SKM-1 treated with dmso at 0.1 percent for 144 hours (cell line): ENCODE measurements around the gene GET4.

Experiments
- DNase-seq: peaks from one replicate; lab custom pipeline; 2025; ENCODE audit not compliant: unreplicated experiment; lab: John Stamatoyannopoulos, UW

GET4 gene

DNA sequence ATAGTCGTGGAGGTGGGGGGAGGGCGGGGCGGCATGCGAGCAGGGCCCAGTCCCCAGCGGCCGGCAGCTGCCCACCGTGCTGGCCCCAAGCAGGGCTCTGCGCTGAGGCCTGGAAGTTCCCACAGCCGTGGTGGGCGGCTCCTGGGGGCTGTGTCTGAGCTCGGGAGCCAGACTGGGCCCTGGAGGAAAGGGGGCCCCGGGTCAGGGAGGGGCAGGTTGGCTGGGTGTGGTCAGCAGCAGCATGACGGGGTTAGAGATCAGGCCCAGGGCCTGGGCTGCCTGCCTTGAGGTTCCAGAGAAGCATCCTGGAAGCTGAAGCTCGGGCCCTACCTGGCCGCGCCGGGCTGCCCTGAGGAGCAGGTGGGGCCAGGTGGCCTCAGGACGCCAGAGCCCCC, 22.1 kb downstream of the GET4 start:
- no peak for DNase-seq

DNA sequence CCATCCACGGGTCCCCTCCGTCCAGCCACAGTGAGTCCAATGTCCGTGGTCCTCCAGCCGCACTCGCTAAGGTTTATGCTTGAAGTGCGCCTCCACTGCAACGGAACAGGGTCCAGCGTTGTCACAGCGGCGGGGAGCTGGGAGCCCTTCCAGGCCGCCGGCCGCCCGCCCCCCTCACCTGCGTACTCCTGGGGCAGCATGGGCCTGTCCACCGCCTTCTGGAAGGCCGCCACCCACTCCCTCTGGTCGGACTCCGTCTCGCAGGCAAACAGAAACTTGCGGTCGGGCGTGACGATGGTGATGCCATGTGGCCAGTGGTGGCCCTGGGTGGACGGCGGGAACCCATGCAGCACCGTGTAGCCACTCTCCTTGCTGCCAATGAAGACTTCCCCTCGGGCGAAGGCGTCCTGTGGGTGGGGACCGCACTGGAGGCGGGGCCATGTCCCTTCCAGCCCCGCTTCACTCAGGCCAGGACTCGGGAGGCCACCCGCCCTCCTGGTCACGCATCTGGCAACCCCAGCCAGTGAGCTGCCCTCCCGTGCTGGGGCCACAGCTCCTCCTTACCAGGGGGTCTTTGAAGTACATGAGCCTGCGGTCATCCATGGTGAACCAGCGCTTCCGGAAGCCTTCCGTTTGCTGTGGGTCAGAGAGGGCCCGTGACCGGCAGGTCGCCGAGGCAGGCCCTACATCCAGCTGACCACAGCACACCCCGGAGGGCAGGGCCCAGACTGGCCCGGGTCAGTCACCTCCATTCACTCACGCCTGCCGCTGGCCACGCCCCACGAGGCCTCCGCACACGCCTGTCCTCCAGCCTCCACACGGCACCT, 22.7 kb downstream of the GET4 start:
- DNase-seq, result no peak

DNA sequence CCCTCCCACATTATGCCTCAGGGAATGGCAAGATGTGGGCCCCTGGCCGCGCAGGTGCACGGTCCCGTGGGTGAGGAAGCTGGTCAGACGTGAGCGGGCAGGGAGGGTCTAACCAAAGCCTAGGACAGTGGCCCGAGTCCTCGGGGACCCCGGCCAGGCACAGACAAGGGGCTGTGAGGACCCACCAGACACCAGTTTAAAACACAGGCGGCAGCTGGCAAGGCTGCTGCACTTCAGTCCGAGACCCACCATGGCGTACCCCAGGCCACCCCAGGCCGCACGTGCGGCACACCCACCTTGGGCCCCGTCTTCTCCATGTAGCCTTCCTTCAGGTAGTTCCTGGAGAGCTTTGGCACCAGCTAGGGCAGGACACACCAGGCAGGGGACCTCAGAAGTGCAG, 23.5 kb downstream of the GET4 start:
- no peak for DNase-seq

DNA sequence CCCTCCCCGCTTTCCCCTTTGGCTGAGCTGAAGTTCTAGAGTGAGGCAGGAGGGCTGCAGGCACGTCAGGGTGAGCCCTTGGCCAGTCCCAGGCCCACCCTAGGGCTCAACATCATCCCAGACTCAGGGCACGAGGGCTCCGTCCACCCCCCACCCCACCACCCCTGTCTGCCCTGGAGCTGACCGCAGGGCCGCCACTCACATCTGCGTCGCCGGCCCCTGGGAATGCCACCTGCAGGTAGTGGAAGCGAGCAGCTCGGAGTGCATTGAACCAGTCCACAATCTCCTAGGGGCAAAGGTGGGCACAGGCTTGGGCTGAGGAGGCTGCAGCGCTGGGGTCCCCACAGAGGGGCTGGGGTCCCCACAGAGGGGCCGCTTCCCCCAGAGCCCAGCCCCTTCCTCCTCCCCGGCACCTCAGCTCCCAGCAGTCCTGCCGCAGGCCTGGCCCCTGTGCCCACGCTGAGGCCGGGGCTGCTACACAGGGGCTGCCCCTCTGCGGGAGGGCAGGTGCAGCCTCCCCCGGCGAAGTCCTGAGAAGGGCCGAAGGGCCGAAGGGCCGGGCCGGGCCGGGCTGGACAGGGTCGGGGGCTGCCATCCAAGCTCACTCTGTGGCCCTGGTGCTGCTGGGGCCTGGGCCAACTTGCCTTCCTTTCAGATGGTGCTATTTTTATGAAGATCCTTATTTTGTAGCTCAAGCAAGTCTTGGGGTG, 24.1 kb downstream of the GET4 start:
- DNase-seq, result no peak

DNA sequence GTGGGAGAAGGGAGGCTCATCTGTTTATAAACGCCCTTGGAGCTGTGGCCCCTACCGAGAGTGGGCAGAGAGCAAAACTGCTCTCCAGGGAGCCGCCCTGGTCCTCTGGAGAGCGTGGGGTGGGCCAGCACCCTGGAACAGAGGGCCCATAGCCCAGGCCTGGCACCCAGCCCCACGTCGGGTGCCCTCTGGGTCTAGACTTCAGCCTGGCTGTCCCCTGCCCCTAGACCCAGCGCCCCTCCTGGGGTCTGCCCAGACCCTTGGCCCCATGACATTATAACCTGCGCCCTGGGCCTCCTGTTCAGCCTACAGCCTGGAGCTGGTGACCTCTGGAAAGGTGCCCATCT, 24.7 kb downstream of the GET4 start:
- DNase-seq, result no peak

DNA sequence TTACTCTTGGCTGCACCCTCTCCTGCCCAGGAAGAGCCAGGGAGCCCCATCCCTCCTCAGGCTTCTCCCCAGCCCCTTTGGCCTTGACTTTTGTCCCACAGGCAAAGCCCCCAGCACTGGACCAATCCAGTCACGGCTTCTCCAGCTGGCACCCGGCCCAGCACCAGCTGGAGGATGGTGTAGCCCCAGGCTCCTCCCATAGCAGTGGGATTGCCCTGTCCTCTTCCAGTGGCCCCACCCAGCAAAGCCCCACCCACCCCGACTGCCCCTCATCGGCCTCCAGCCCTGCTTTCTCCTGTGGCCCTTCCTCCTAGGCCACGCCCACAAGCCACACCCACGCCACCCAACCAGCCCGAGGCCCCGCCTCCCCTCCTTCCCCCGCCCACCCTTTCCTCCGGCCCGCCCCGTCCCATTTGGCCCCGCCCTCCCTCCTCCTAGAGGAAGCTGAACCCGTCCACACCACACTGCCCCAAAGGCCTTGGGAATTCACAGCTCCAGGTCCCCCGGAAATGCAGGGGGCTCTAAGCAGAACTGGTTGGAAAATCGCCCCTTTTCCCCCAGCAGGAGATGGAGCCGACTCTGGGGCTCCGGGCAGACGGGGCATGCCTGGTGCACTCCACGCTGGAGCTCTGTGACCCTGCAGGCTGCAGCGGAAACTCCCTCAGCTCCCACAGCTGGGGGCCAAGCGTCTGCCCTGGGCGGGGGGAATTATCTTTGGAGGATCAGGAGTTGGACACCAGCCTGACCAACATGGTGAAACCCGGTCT, 25.2 kb downstream of the GET4 start:
- peak; percentile 58 for DNase-seq

DNA sequence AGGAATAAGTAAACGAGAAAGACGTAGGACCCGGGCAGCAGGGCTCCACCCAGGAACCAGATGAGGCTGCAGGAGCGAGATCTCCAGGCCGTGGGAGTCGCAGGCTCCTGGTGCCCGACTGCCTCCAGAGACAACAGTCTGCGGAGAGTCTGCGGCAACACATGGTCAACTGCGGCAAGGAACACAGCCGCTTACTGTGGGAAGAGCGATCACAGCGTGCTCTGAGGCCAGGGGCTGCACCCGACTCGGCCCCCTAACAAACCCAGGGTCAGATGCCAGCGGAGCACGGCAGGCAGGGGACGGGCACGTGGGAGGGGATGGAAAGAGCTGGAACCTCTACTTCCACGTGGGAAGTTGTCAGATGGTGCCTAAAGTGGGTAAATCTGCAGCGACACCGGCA, 26.6 kb downstream of the GET4 start:
- DNase-seq, result no peak

DNA sequence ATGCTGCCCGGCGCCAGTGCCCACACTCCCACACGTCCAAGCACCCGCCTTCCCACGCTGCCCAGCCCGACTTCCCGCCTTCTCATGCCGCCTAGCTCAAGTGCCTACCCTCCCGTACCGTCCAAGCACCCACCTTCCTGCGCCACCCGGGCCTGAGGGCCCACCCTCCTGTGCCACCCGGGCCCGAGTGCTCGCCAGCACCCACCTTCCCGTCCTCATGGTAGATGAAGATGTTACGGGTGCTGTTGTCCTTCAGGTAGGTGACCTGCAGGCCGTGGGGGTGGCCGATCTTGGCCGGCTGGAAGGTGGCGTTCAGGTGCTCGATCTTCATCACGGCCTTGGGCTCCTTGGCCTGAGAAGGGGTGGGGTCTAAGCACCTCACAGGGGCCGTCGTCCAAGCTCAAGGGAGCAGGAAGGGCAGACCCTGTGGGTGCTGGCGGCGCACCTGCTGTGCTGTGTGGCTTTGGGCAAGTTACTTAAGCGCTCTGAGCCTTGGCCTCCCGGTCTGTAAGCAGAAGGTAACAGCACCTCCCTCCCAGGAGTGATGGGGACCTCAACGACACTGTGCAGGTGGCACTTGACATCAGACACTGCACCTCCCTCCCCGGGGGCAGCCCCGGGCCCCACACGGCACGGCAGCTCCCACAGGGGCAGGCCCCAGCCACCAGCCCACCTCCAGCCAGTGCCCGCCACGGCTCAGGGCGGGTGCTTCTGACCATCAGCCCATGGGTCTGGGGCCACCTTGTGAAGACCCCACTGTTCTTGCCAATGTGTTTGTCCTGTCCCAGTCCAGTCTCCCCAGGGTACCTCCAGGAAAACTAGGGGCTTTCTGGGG, 27.8 kb downstream of the GET4 start:
- DNase-seq, result no peak

DNA sequence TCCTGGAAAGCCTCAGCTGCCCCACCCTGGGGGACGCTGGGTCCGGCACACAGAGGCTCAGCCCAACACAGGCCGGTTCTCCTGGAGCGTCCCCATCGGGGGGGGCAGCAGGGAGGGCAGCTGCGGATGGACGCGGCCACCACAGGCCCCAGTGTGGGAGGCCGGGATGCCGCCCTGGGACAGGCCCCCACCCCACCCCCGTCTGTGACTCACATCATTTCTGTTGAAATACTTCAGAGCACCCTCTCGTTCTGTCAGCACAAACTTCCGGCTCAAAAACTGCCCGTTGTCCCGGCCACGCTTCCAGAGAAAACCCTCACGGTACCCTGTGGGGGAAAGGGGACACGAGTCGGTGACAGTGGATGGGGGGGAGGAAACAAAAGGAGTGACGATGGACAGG, 28.5 kb downstream of the GET4 start:
- DNase-seq, result no peak

DNA sequence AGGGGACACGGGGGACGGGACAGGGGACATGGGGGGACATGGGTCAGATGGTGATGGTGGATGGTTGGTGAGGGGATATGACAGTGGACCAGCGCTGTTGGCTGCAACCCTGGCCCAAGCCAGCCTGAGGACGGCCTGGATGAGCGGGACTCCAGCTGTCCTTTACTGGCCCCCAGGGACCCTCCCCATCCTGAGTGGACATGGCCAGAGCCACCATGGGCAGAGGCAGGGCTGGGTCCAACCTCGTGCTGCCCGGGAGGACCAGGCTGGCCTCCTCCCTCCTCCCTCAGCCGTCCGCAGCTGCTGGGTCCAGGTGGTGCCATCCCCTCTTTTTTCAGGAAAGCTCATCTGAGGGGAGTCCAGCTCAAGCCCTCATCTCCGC, 30.4 kb downstream of the GET4 start:
- DNase-seq, result no peak

DNA sequence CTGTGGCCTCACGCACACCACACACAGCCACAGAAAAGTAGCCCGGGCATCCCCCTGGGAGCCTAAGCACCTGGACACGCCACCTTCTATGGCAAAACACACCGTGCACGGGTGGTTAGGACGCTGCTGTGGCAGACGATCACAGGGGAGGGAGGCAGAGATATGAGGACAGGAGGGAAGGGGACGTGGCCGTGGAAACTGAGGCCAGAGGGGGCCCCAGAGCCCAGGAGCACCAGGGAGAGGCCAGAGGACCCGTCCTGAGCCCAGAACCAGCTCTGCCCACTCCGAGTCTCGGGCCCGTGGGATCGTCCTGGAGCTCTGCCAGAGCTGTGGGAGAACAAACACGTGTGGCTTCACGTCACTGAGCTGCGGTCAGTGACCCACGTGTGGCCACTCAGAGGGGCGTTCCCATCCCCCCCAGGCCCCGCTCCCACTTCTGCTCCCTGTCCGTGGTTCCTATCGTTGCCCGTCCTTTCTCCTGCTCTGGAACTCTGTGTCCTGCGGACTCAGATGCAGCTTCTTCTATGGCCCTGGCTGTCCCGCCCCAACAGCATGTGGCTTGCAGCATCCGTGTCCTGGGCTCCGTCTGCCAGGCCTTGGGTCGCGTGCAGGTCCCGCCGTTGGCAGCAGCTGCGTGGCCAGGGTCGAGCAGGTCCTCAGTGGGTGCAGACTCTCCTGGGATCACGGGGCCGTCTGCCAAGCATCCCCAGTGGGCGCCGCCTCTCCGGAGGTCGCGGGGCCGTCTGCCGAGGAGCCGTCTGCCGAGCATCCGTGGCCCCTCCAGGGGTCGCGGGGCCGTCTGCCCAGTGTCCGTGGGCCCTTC, 31.0 kb downstream of the GET4 start:
- no peak for DNase-seq

DNA sequence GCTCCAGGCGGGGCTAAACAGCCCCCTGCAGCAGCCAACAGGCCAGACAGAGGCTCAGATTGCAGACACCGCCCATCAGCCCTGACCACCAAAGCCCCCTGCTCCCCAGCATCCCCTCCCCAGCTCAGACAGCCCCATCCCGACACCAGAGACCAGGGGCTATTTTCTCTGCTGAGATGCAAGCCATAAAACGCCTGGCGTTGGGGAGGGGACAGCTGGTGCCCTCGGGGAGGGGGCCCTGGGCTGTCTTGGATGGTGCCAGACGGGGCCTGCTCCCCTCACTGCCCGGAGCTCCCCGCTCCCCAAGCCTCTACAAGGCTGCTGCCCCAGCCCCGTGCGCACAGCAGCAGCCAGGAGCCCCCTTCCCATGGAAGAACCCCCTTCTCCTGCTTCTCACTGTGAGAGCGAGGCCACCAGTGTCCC, 31.8 kb downstream of the GET4 start:
- no peak for DNase-seq

DNA sequence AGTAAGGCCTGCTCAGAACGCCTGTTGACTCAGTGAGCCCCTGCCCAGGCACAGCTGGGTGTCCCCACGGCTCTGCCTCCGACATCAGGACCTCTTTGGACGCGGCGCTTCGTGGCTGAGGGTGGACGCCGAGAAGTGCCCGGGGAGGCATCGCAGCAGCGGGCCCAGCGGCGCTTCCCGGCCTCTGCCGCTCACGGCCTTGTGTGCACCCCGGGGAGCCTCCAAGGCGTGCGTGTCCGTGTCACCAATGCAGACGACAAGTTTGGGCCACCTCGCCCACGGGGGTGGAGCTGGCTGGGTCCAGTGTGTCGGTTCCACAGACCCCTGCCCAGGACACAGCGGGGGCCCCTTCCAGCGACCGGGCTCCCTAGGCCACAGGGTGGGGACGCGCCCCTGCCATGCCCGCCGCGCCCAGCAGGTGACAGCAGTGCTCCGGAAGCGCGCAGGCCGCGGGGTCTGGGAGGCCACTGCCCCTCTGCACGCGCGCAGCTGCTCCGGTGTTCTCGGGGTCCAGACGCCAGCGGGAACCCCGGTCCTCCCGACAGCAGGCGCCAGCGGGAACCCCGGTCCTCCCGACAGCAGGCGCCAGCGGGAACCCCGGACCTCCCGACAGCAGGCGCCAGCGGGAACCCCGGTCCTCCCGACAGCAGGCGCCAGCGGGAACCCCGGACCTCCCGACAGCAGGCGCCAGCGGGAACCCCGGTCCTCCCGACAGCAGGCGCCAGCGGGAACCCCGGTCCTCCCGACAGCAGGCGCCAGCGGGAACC, 32.4 kb downstream of the GET4 start:
- peak; percentile 12 for DNase-seq

DNA sequence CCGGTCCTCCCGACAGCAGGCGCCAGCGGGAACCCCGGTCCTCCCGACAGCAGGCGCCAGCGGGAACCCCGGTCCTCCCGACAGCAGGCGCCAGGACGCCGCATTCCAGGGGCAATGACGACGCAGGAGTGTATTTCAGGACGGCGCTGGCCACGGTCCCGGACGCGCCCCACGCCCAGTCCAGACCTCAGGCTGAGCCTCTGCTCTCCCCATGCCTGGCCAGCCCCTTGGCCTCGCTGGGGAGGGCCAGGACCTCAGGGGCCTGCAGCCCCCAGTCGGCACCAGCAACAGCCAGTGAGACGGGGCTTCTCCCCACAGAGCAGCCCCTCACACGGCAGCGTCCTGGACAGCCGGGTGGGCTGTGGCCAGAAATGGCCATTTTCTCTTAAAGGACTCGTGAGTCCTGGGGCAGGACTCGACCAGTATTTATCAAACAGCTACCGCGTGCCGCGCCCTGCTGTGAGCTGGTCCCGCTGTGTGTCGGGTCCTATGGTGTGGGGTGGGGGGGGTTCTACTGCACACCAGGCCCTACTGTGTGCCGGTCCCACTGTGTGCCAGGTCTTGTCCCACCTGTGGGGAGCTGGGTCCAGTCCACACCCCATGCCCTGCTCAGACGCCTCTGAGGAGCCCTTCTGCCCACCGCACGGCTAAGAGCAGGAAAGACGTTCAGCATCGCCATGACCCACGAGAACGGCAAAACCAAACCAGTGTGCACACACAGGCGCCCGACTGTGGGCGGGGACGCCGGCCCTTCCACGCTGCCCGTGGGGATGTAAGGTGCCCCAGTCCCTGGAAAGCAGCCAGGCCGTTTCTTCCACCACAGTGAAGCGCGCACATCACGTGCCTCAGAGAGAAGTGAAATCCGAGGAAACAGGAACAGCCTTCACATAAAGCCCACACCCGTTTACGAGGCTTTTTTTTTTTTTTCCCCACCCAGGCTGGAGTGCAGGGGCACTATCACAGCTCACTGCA, 33.3 kb downstream of the GET4 start:
- DNase-seq, result peak; percentile 47

DNA sequence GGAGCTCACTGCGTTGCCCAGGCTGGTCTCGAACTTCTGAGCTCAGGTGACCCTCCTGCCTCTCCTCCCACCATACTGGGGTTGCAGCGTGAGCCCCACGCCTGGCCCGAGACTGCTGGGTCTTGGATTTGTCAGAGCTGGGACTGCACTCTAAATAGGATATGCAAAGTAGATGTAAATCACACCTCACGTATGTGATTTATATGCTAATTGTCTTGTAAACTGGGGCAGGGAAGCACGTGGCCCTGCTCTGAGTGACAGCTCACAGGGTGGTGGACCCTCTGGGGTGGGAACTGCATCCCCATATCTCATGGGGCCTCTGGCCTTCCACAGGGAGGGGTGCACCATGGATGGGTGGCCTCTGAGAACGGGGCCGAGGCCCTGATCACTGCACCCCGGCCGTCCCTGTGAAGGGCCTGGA, 34.1 kb downstream of the GET4 start:
- no peak for DNase-seq

DNA sequence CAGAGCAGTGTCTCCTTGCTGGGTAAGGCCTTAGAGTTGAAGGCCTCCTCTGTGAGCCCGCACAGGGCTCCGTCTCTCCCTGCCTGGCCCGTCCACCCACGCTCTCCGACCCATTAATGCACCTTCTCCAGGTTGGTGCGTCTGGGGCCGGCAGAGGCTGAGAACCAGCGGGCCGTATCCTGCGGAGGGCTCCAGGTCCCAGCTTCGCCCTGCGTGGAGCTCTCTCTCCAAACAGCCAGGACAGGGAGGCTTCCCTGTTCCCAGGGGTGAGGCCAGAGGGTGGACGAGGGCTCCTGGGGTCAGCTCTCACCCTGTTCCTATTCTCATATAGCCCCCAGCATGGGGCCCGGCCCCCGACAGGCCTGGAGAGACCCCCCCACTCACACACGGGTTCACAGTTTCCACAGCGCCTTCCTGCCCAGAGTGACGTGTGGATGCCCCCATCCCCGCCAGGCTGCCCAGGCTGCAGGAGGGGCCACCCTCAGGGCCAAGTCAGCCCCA, 34.6 kb downstream of the GET4 start:
- DNase-seq, result no peak

DNA sequence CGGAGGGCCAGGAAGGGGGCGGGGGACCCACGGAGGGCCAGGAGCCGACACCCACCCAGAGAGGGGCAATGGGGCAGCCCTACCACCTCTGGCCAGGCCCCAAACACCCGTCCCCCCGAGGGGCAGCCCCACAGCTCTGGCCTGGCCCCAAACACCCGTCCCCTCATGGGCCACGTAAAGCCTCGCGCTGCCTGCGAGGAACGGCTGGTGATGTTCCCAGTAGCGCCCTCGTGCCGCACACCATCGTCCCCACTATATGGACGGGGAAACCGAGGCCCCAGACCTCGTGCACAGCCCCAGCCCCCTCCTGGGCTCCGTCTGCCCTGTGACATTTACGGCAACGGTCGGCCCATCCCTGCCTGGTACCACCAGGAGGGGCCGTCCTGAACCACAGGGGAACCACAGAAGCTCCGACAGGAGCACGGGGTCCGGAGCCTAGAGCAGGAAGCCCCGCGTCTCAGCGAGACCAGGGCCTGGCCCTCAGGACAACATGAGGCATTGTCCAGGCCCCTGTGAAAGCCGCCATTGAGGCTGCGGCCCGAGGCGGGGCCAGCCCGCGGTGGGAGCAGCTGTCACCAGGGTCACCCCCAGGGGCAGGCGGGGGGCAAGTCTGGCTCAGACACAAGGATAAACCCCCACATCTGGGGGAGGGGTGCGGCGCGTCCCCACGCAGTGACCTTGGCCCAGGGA, 35.6 kb downstream of the GET4 start:
- no peak for DNase-seq
